H1 (cell line): ENCODE measurements around the gene CRB2. TPM values are rescaled to one million over a fixed set of nuclear protein-coding genes. Genes with fewer than 3 reads are reported as not detected.

Experiments used
- CEBPB ChIP-seq: IDR thresholded peaks from 2 replicates; pipeline ENCODE4 v1.6.1; 2012; ENCODE audit warnings: low read depth, low read length
- CHD7 ChIP-seq: fragments of 300-600 bp; sonication (generic); IDR thresholded peaks from 2 replicates; pipeline ENCODE4 v1.7.1; 2012; ENCODE audit warnings: low read length, moderate library complexity, mild to moderate bottlenecking, inconsistent platforms; ENCODE audit not compliant: insufficient replicate concordance
- HDAC6 ChIP-seq: IDR thresholded peaks from one replicate; pipeline ENCODE4 v1.7.1; 2012; ENCODE audit warnings: low read depth, mild to moderate bottlenecking, inconsistent platforms, low read length, moderate library complexity
- USF2 ChIP-seq: IDR thresholded peaks from 2 replicates; pipeline ENCODE4 v1.6.1; 2011; ENCODE audit warnings: low read length, improper control_type of control experiment
- polyA plus RNA-seq, 7 experiments: library from polyadenylated mRNA; depleted of rRNA in 3 of 7; stranded (reverse) in 5 of 7; unstranded in 2 of 7; fragments of >200 nt in 5 of 7; fragments of 200-250 nt in 2 of 7; gene quantifications; 1 replicate in 5 of 7; 2 replicates in 1 of 7; 4 replicates in 1 of 7; pipeline versions ENCODE4 v1.2.1 to v1.2.3, GENCODE V29; 2011 to 2013; ENCODE audit warnings: missing spikeins in 2 of 7, mixed read lengths in 2 of 7
- total RNA-seq: library from RNA; stranded (reverse); fragmentation: NEBNext Ultra II Directional; extraction: Animal tissue kit (Norgen Biotek cat#: 25700); gene quantifications from 2 replicates; pipeline ENCODE4 v1.2.1, GENCODE V29; 2021

Gene CRB2
- total and polyA plus RNA-seq, 2 of the 8 experiments (the other 6 are each of a cell fraction or from before 2014, with no cell fraction given) = 4.0 to 8.4 TPM

GRCh38 chr9:123346026-123346425 lies 10.0 kb upstream of the CRB2 start (continued):
- no peak for TF ChIP-seq CHD7
- TF ChIP-seq USF2 = no peak
- TF ChIP-seq CEBPB = no peak
- TF ChIP-seq HDAC6 = no peak
